HG03039 (cell line): ENCODE results near the gene TTLL6.
"Not testable (repeated sequence)": the region's sequence is repeated elsewhere in the genome, so short reads cannot be mapped to it uniquely, and the experiment has no call there.

Experiments
- ATAC-seq: cut with Tn5 transposase; IDR thresholded peaks from one replicate; pipeline ENCODE4 v1.9.1; 2021; ENCODE audit warnings: mild to moderate bottlenecking, moderate library complexity; ENCODE audit not compliant: unreplicated experiment

The TTLL6 gene

GRCh38 chr17:48816438-48816773 is 623 bp downstream of the TTLL6 start:
- no peak for ATAC-seq

GRCh38 chr17:48815311-48815710 is 1.7 kb downstream of the TTLL6 start:
- no peak for ATAC-seq

DNA sequence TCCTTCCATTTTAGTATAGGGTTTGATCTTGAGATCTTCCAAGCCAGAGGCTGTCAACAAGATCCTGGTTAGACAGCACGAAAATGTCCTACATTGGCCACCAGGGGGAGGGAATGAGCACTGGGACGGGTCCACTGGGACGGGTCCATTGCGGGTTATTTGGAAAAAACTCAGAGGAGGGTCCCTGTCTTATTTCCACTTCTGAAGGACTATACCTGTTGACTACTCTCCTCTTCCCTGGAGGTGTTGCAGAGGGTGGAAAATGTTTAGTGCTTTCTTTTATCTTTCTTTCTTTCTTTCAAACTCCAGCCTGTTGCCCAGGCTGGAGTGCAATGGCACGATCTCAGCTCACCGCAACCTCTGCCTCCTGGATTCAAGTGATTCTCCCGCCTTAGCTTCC is 2.5 kb downstream of the TTLL6 start:
- ATAC-seq, result no peak

- ATAC-seq, result no peak
These were observed 5.0 kb downstream of the TTLL6 start for GRCh38 chr17:48812001-48812400.

DNA sequence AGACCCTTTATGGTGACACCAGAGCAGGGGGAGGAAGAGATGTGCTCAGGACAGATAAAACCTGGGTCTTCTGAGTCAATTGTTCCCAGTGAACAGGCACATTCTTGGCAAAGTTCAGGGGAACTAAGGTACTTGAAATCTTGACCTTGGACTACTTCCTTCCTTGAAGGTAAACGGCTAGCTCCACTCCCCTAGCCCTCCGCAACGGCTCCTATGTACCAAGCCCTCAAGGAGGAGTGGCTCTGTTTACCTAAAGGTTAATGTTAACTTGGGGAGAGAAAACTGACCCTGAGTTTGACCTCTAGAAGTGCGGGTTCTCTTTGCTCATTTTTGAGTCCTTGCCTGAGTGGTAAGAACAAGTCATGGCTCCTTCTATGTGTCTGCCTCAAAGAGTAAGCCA is 7.8 kb downstream of the TTLL6 start:
- no peak for ATAC-seq

DNA sequence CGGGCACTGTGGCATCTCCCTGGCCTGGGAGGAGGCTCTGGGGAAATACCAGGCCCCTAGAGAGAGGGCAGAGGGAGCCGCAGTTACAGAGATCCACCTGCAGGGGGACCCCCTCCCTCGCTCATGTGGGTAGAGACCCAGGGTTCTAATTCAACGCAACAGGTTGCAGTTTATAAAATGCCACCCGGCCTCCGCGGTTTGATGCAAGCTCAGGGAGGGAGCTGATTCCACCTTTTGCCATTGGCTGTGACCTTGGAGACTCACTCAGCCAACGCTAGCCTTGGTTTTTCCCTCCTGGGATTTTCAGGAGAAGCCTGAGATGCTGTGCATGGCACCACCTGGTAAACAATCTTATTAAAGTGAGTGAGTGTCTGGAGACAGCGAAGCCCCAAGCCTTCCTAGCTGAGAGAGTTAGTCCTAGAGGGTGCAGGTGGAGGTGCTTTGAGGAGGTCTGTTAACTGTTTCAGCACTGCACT is 12.1 kb downstream of the TTLL6 start:
- ATAC-seq, result no peak

DNA sequence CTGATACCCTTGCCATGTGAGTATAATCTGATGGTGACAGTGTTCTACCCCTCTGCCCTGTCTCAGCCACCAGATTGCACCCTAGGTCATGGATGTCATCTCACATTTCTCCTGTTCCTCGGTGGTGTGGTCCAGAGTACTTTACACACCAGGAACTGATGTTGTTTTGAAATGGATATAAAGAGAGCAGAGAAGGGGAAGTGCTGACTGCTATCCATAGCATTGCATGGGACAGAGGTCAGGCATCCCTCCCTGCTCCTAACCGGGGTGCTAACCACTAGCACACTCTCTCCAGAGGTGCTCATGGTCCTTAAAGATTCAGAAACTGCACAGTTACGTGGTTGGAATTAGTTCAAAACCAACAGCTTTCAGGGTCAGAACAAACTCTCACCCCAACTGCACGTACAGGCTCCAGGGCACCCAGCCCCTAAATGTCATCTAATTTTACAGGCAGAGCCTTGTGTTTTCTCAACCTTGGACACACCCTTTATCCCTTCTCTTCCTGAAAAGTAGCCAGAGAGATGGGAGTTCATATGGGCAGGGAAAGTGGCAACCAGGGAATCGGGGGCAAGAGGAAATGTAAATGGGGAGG is 16.3 kb downstream of the TTLL6 start:
- ATAC-seq, result no peak

GRCh38 chr17:48799069-48799723 is 17.8 kb downstream of the TTLL6 start:
- ATAC-seq, result no peak

- not testable (repeated sequence) for ATAC-seq
These were observed 20.9 kb downstream of the TTLL6 start for GRCh38 chr17:48796163-48796522.

GRCh38 chr17:48795444-48796162 is 21.4 kb downstream of the TTLL6 start:
- ATAC-seq, result no peak

DNA sequence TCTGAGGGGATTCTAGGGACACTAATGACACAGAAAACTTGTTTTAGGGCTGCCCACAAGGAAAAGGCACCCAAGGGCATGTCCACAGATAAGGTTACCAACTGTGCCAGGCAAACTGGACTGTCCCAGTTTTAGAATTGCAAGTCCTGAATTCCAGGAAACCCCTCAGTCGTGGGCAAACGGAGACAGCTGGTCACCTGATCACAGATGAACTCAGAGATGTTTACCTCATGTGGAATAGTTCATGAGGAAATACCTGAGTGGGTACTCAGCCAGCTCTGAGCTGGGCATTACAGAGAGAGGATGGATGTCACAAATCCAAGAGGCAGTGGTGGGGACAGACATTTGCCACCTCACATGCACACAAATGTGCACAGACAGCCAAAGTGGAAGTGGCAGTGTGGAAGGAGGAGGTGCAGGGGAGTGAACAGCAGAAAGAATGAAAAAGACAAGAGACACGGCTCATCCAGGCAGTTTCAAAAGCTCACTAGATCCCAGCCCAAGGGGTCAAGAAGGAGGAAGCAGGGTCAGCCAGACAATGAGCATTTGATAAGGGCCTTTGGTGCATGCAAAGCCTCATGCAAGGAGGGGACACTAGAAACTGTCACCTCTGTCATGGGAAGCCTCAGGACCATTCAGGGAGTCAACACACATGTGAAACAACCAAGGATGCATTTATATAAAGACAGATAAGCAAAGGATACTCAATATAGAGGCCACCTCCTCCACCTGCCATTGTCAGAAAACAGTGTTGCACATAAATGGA is 24.8 kb downstream of the TTLL6 start:
- ATAC-seq, result no peak

- no peak for ATAC-seq
These were observed 25.6 kb downstream of the TTLL6 start for GRCh38 chr17:48791128-48792032.

DNA sequence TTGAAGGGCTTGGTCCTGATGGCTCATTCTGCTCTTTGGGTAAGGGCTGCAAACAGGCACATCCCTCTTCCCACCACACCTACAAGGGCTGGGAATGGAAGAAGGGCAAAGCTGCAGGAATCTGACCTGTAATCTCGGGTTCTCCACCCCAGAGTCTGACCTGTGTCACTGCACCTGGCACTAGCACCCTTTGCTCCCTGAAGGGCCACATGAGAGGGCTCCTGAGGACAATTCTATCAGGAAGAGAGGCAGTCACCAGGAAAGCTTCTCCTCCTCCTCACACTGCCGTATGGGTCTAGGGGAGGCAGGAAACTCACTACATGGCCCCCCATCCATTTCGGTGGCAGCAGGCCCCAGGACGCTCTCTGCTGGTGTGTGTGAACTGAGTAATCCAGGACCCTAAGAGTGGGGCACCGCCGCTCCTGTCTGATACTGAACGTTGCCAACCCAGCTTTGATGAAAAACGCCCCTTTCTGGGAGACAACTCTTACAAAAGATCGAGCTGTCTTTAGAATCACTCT is 26.4 kb downstream of the TTLL6 start:
- no peak for ATAC-seq

DNA sequence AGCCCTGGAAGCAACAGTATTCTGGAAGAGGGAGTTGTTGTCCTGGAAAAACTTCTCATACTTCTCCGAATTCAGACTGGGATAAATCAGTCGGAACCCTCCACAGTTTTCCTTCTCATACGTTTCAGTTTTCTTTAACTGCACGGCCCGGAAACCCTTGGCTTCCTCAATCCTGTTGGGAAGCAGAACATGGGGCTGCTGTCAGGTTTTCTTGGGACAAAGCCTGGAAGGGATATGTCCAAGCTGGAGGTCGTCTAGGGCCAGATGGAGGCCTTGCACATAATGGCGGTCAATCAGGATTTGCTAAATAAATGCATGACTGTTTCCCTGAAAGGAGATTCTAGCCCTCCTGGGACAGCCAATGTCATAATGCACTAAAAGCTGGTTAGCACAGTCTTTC is 29.2 kb downstream of the TTLL6 start:
- no peak for ATAC-seq

DNA sequence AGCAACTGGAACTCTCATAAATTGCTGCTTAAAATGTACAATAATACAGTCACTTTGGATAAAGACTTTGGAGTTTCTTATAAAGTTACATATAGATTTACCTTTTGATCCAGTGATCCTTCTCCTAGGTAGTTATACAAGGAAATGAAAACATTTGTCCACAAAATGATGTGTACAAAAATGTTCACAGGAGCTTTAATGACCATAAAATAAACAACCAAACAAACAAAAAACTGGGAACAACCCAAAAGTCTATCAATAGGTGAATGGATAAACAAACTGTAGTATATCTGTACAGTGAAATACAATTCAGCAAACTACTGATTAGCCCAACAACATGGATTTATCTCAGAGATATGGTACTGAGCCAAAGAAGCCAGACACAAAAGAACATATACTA is 37.6 kb downstream of the TTLL6 start:
- ATAC-seq, result no peak

DNA sequence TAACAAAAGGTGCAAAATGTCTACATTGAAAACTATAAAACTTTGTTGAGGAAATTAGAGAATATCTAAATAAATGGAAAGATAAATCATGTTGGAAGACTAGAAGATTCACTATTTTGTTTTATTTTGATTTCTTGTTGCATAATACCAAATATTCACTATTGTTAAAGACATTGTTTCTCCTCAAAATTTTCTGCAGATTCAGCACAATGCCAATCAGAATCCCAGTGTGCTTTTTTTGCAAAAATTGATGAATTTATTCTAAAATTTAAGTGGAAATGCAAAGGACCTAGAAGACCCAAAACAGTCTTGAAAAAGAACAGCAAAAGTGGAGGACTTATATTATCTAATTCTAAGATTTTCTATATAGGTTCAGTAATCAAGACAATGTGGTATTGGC is 40.4 kb downstream of the TTLL6 start:
- ATAC-seq, result no peak

DNA sequence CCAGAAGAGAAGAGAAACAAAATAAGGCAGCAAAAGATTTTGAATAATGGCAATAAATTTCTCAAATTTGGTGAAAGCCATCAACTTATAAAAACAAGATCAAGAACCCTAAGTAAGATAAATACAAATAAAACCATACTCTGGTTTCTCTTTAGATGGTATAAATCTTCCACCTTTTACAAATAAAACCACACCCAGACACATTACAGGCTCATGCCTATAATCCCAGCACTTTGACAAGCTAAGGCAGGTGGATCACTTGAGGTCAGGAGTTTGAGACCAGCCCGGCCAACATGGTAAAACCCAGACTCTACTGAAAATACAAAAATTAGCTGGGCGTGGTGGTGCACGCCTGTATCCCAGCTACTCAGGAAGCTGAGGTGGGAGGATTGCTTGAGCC is 43.8 kb downstream of the TTLL6 start:
- no peak for ATAC-seq

GRCh38 chr17:48770954-48771353 is 46.1 kb downstream of the TTLL6 start:
- ATAC-seq, result no peak

GRCh38 chr17:48769009-48769675 is 47.9 kb downstream of the TTLL6 start:
- ATAC-seq, result no peak

DNA sequence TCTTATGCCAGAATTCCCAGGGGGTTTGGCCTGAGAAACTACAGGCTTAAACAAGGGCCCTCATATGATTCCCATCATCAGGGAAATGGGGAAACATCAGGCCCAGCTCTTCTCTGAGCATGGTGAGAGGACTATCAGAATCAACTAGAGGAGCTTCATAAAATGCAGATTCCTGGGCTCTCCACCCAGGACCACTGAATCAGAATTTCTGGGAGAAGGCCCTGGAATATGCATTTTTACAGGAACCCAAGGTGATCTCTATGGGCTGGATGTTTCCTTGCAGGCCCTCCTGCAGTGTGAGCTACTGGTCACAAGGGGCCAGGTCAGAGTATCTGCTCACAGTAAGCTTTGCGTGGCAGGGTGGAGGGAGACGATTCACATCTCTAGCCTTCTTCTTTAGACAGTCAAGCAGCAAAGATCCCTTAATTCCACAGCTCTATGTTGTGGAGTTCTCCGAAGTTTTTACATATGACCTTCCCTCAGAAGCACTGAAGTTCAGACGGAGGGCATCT is 49.7 kb downstream of the TTLL6 start:
- no peak for ATAC-seq
